Omental fat pad (tissue), 4 donors: ENCODE measurements around the gene RNF175. TPM values are rescaled to one million over a fixed set of nuclear protein-coding genes. Genes with fewer than 3 reads are reported as not detected.

Experiments
- ATAC-seq: fragments of 150-250 bp; one replicate; pipeline ENCODE4 v1.9.1; 2016; ENCODE audit warnings: mild to moderate bottlenecking, moderate library complexity; ENCODE audit not compliant: low FRiP score
- DNase-seq: peaks from one replicate; pipeline ENCODE4 v3.0.0-alpha.2; 2019; ENCODE audit warnings: low spot score
- total RNA-seq, 4 donors: library from RNA; depleted of rRNA; stranded (reverse); fragments of >200 nt; gene quantifications; one replicate each; pipeline ENCODE4 v1.1.0, GENCODE V29; 2016
- TF ChIP-seq, protein P1 (sequence below), 3 donors: fragments of 450-650 bp; IDR thresholded peaks; one replicate each; pipeline ENCODE4 v1.5.1; 2016 to 2017; ENCODE audit warnings: antibody characterized with exemption in 3 of 3, mild to moderate bottlenecking in 3 of 3, moderate library complexity in 2 of 3

RNF175 gene
- total RNA-seq, 4 donors from 2014 or later: 0.28 to 1.4 TPM; not detected in 2

DNA sequence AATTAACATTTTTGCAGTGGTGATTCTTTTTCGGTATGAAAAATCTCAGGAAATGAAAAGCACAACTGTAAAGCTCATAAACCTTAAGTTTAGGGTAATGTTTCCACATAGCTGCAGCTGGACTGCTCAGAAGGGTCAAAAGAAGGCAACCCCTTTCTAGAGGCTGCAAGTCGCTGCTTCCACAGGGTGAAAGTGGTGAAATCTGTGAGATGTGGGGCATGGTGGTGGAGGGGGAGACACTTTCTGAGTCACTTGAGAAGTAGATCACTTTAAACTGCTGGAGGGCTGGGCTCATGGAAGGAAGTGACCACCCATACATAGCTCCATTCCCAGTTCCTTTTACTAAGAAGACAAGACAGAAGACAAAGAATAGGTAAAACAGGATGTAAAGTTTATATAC is 20.4 kb upstream of the RNF175 start:
- ATAC-seq: no peak
- TF ChIP-seq, protein P1, sequence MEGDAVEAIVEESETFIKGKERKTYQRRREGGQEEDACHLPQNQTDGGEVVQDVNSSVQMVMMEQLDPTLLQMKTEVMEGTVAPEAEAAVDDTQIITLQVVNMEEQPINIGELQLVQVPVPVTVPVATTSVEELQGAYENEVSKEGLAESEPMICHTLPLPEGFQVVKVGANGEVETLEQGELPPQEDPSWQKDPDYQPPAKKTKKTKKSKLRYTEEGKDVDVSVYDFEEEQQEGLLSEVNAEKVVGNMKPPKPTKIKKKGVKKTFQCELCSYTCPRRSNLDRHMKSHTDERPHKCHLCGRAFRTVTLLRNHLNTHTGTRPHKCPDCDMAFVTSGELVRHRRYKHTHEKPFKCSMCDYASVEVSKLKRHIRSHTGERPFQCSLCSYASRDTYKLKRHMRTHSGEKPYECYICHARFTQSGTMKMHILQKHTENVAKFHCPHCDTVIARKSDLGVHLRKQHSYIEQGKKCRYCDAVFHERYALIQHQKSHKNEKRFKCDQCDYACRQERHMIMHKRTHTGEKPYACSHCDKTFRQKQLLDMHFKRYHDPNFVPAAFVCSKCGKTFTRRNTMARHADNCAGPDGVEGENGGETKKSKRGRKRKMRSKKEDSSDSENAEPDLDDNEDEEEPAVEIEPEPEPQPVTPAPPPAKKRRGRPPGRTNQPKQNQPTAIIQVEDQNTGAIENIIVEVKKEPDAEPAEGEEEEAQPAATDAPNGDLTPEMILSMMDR (IDR thresholded peaks at IDR 0.05): no peak
- DNase-seq: no peak

DNA sequence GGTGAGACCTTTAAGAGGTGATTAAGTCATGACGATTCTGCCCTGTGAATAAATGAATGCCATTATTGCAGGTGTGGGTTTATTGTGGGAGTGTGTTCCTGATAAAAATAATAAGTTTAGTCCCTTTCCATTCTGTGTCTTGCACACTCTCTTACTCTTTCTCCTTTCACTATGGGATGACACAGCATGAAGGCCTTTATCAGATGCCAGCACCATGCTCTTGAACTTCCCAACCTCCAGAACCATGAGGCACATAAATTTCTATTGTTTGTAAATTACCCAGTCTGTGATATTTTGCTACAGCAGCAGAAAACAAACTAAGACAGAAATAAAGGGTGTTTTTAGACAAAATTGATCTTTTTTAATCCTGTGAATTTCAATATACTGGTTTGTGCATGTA is 18.6 kb upstream of the RNF175 start:
- ATAC-seq: no peak
- no peak for DNase-seq
- TF ChIP-seq, protein P1 (IDR thresholded peaks at IDR 0.05): no peak

DNA sequence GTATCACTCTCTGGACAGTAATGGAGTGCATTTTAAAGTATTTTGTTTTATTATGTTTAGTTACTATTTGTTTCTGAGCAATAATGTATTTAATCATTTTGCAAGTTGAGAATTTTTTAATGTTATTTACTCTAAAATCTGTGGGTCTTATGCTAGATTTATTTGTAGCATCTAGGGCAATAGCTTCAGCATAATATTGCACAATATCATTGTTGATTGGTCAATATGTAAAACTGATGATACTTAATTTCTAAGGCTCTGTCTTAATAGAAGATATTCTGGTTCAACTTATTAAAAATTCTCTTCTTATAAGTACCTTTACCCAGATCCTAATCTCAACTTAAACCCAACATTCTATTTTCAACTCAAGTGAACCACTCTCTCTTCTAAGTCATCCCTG is 17.6 kb upstream of the RNF175 start:
- TF ChIP-seq, protein P1 (IDR thresholded peaks at IDR 0.05): no peak
- ATAC-seq (no peak), DNase-seq (no peak)

DNA sequence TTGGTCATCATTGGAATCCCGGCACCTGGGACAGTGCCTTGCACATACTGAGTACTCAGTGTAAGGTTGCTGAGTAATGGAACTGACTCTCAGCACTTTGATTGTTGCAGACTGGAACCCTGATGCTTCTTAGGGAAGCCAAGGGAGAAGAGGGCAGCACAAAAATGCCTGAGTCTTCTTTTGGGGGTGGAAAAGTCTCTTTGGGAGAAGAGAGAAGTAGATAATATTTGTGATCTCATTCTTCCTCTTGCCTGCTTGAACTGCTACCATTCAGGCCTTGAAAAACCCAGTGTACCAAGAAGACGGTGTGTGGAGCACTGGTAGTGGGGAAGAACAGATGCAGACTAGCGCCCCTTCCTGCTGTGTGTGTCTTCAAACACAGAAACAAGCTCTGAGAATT is 16.8 kb upstream of the RNF175 start:
- TF ChIP-seq, protein P1 (IDR thresholded peaks at IDR 0.05): no peak
- DNase-seq (no peak), ATAC-seq (no peak)

DNA sequence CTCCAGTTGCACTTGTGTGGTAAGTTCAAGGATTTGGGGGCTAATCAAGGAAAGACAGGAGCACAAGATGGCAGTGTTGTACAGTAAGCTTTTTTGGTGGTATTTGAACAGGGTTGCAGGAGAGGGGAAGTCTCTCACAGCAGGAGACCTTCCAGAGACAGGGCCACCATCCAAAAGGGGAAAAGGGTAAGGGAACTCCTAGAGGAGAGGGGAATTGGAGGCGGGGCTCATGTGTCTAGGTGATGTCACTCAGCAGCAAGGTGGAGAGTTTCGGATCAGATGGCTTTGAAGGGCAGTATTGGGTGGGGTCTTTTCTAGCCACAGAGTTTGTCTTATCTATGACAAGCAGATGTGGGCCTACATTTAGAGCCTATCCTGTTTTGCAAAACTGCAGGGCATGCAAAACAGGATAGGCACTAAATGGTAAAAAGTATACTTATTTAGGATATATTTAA is 13.4 kb upstream of the RNF175 start:
- DNase-seq: no peak
- TF ChIP-seq, protein P1 (IDR thresholded peaks at IDR 0.05): no peak
- ATAC-seq: no peak

DNA sequence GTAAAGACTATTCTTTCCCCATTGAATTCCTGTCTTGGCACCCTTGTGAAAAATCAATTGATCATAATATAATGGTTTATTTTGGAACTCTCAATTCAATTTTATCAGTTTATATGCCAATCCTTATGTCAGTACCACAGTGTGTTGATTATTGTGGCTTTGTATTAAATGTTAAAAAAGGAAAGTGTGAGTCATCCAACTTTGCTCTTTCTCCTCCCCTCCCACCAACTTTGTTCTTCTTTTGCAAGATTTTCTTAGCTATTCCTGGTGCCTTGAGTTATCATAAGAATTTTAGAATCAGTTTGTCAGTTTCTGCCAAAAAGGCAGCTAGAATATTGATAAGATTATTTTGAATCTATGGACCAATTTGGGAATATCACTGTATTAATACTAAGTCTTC is 11.2 kb upstream of the RNF175 start:
- TF ChIP-seq, protein P1 (IDR thresholded peaks at IDR 0.05): no peak
- no peak for ATAC-seq
- no peak for DNase-seq

DNA sequence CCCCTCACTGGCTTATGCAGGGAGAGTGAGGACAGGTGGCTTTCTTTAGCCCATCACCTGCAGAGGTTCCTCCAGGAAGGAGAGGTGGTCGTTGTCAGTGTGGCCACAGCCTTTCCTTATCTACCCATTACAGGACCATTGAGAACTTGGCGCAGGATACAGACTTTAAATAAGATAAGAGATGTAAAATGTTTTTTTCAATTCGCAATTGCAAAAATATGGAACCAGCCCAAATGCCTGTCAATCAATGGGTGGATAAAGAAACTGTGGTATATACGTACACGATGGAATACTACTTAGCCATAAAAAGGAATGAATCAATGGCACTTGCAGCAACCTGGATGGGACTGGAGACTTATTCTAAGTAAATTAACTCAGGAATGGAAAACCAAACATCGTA is 6.9 kb upstream of the RNF175 start:
- no peak for ATAC-seq
- TF ChIP-seq, protein P1 (IDR thresholded peaks at IDR 0.05): no peak
- DNase-seq: no peak
